Pulmonary artery endothelial cell (primary cell): ENCODE data around the gene PCDHA5. TPM values are rescaled to one million over a fixed set of nuclear protein-coding genes. Genes with fewer than 3 reads are reported as not detected.
"Not testable (repeated sequence)": the region's sequence is repeated elsewhere in the genome, so short reads cannot be mapped to it uniquely, and the experiment has no call there.

Experiments
- DNase-seq: peaks from one replicate; pipeline ENCODE4 v3.0.0-alpha.2; 2011; ENCODE audit warnings: low read depth, low spot score
- total RNA-seq: library from RNA; depleted of rRNA; stranded (reverse); fragments of >200 nt; gene quantifications from 2 replicates; pipeline ENCODE4 v1.2.3, GENCODE V29; 2014

The PCDHA5 gene
- total RNA-seq, 1 donor from 2014 or later: 0.07 TPM

DNA sequence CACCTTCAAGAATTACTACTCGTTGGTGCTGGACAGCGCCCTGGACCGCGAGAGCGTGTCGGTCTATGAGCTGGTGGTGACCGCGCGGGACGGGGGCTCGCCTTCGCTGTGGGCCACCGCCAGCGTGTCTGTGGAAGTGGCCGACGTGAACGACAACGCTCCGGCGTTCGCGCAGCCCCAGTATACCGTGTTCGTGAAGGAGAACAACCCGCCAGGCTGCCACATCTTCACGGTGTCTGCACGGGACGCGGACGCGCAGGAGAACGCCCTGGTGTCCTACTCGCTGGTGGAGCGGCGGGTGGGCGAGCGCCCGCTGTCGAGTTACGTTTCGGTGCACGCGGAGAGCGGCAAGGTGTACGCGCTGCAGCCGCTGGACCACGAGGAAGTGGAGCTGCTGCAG lies 1.6 kb downstream of the PCDHA5 start:
- DNase-seq: not testable (repeated sequence)

DNA sequence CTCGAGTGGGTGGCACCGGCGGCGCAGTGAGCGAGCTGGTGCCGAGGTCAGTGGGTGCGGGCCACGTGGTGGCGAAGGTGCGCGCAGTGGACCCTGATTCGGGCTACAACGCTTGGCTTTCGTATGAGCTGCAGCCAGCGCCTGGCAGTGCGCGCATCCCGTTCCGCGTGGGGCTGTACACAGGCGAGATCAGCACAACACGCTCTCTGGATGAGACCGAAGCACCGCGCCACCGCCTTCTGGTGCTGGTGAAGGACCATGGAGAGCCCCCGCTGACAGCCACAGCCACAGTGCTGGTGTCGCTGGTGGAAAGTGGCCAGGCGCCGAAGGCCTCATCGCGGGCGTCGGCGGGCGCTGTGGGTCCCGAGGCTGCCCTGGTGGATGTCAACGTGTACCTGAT lies 2.1 kb downstream of the PCDHA5 start:
- no peak for DNase-seq

DNA sequence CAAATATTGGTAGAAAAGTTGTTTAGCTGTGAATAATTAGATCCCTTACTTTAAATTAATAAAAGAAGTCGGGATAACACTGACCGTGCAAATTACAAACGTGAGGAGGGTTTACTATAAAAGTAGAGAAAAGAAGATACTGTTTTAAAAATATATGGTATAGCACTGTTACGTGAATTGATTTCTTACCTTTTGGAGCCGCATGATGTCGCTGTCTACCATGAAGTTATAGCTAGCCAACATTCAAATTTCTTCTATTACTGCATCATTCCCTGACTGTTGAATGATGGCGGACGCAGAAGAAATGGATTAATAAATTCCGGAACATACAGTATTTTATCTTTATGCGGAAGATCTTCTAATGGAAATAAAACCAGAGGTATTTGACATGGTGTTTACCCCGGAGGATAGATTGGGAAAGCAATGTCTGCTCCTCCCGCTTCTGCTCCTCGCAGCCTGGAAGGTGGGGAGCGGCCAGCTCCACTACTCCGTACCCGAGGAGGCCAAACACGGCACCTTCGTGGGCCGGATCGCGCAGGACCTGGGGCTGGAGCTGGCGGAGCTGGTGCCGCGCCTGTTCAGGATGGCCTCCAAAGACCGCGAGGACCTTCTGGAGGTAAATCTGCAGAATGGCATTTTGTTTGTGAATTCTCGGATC lies 6.4 kb downstream of the PCDHA5 start, which contains the start of gene PCDHA6:
Gene PCDHA6, plus strand, starts transcription at position 257 of the 658 bp plus-strand sequence. Its CDS starts 132 bp downstream, at position 389.
- no peak for DNase-seq

DNA sequence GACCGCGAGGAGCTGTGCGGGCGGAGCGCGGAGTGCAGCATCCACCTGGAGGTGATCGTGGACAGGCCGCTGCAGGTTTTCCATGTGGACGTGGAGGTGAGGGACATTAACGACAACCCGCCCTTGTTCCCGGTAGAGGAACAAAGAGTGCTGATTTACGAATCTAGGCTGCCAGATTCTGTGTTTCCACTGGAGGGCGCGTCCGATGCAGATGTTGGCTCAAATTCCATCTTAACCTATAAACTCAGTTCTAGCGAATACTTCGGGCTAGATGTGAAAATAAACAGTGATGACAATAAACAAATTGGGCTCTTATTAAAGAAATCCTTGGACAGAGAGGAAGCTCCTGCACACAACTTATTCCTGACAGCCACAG lies 6.9 kb downstream of the PCDHA5 start:
- no peak for DNase-seq

GRCh38 chr5:140829511-140830501 lies 8.4 kb downstream of the PCDHA5 start:
- DNase-seq: not testable (repeated sequence)

- DNase-seq: no peak
Measured at GRCh38 chr5:140833993-140834392, 12.6 kb downstream of the PCDHA5 start, which contains the start of gene PCDHA7. PCDHA7 (plus strand) TSS chr5:140834269; CDS start chr5:140834384, 115 bp downstream.

GRCh38 chr5:140834439-140835008 lies 13.1 kb downstream of the PCDHA5 start:
- not testable (repeated sequence) for DNase-seq

GRCh38 chr5:140835622-140836510 lies 14.5 kb downstream of the PCDHA5 start:
- DNase-seq: no peak

- DNase-seq: no peak
Measured at GRCh38 chr5:140840978-140841962, 19.9 kb downstream of the PCDHA5 start, which contains the start of gene PCDHA8. PCDHA8 (plus strand) TSS chr5:140841187; CDS start chr5:140841322, 135 bp downstream.

- no peak for DNase-seq
Measured at GRCh38 chr5:140842798-140843733, 21.7 kb downstream of the PCDHA5 start.

DNA sequence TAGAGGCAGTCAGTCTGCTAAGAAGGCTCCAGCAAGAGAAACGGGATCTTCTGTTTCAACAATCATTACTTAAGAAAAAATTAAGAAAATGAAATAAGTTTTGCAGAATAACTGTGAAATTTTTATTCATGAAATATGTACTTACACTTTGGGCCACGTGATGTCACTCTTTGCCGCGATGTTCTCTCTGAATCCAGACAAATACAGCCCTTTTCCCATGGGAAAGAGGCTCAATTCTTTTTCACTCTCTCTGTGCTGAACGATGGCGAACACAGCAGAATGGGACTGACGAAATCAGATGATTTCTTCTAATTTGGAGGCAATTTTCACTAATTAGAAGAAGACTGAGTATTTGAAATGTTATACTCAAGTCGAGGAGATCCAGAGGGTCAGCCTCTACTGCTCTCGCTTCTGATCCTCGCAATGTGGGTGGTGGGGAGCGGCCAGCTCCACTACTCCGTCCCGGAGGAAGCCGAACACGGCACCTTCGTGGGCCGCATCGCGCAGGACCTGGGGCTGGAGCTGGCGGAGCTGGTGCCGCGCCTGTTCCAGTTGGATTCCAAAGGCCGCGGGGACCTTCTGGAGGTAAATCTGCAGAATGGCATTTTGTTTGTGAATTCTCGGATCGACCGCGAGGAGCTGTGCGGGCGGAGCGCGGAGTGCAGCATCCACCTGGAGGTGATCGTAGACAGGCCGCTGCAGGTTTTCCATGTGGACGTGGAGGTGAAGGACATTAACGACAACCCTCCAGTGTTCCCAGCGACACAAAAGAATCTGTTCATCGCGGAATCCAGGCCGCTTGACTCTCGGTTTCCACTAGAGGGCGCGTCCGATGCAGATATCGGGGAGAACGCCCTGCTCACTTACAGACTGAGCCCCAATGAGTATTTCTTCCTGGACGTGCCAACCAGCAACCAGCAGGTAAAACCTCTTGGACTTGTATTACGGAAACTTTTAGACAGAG lies 27.0 kb downstream of the PCDHA5 start, which contains the start of gene PCDHA9:
Gene PCDHA9, plus strand, starts transcription at position 244 of the 964 bp plus-strand sequence. Its CDS starts 114 bp downstream, at position 358.
- DNase-seq: not testable (repeated sequence)

DNA sequence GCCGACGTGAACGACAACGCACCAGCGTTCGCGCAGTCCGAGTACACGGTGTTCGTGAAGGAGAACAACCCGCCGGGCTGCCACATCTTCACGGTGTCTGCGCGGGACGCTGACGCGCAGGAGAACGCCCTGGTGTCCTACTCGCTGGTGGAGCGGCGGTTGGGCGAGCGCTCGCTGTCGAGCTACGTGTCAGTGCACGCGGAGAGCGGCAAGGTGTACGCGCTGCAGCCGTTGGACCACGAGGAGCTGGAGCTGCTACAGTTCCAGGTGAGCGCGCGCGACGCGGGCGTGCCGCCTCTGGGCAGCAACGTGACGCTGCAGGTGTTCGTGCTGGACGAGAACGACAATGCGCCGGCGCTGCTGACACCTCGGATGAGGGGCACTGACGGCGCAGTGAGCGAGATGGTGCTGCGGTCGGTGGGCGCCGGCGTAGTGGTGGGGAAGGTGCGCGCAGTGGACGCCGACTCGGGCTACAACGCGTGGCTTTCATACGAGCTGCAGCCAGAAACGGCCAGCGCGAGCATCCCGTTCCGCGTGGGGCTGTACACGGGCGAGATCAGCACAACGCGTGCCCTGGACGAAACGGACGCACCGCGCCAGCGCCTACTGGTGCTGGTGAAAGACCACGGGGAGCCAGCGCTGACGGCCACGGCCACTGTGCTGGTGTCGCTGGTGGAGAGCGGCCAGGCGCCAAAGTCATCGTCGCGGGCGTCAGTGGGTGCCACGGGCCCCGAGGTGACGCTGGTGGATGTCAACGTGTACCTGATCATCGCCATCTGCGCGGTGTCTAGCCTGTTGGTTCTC lies 28.6 kb downstream of the PCDHA5 start:
- not testable (repeated sequence) for DNase-seq

DNA sequence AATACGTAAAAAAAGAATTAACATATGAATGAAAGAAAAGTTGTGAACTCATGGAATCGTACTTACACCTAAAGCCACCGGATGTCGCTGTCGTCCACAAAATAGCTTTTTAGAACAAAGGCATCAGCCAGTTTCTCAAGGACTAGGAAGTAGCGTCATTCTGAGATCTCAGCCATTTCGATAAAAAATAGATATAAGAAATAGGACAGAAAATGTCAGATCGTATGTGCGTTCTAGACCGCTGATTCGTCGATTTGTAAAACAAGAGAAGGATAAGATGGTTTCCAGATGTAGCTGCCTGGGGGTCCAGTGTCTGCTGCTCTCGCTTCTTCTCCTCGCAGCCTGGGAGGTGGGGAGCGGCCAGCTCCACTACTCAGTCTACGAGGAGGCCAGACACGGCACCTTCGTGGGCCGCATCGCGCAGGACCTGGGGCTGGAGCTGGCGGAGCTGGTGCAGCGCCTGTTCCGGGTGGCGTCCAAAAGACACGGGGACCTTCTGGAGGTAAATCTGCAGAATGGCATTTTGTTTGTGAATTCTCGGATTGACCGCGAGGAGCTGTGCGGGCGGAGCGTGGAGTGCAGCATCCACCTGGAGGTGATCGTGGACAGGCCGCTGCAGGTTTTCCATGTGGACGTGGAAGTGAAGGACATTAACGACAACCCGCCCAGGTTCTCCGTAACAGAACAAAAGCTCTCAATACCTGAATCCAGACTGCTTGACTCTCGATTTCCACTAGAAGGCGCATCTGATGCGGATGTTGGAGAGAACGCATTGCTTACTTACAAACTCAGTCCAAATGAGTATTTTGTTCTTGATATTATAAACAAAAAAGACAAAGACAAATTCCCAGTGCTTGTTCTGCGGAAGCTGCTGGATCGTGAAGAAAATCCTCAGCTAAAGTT lies 34.6 kb downstream of the PCDHA5 start, which contains the start of gene PCDHA10:
Gene PCDHA10, plus strand, starts transcription at position 126 of the 903 bp plus-strand sequence. Its CDS starts 152 bp downstream, at position 278.
- no peak for DNase-seq

DNA sequence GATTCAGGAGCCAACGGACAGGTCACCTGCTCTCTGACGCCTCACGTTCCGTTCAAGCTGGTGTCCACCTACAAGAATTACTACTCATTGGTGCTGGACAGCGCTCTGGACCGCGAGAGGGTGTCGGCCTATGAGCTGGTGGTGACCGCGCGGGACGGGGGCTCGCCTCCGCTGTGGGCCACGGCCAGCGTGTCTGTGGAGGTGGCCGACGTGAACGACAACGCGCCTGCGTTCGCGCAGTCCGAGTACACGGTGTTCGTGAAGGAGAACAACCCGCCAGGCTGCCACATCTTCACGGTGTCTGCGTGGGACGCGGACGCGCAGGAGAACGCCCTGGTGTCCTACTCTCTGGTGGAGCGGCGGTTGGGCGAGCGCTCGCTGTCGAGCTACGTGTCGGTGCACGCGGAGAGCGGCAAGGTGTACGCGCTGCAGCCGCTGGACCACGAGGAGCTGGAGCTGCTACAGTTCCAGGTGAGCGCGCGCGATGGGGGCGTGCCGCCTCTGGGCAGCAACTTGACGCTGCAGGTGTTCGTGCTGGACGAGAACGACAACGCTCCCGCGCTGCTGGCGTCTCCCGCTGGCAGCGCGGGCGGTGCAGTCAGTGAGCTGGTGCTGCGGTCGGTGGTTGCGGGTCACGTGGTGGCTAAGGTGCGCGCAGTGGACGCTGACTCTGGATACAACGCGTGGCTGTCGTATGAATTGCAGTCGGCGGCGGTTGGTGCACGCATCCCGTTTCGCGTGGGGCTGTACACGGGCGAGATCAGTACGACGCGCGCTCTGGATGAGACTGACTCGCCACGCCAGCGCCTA lies 36.0 kb downstream of the PCDHA5 start:
- DNase-seq: no peak
